ENCODE results near the gene LIMCH1. TPM values are rescaled to one million over a fixed set of nuclear protein-coding genes. Genes with fewer than 3 reads are reported as not detected.

The LIMCH1 gene
- total RNA-seq, 1 donor from 2014 or later = 7.1 TPM

DNA sequence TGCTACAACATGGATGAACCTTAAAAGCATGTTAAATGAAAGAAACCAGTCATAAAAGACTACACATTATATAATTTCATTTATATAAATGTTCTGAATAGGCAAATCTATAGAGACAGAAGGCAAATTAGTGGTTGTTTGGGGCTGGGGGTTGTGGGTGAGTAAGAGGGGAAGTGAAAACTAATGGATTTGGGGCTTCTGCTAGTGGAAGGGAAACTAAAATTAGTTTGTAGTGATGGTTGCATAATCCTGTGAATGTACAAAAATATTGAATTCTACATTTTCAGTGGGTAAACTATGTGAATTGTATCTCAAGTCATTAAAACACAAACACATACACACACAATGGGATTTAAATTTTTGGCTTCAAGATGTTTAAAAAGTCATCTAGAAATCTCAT, 25.4 kb upstream of the LIMCH1 start:
- H3K9me3 Mint-ChIP-seq (ENCODE audit: unreplicated experiment) = peaks cover 5% of the 10 kb centered on the region

GRCh38 chr4:41514169-41514568, 23.8 kb upstream of the LIMCH1 start:
- TF ChIP-seq, protein P1, sequence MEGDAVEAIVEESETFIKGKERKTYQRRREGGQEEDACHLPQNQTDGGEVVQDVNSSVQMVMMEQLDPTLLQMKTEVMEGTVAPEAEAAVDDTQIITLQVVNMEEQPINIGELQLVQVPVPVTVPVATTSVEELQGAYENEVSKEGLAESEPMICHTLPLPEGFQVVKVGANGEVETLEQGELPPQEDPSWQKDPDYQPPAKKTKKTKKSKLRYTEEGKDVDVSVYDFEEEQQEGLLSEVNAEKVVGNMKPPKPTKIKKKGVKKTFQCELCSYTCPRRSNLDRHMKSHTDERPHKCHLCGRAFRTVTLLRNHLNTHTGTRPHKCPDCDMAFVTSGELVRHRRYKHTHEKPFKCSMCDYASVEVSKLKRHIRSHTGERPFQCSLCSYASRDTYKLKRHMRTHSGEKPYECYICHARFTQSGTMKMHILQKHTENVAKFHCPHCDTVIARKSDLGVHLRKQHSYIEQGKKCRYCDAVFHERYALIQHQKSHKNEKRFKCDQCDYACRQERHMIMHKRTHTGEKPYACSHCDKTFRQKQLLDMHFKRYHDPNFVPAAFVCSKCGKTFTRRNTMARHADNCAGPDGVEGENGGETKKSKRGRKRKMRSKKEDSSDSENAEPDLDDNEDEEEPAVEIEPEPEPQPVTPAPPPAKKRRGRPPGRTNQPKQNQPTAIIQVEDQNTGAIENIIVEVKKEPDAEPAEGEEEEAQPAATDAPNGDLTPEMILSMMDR (IDR thresholded peaks at IDR 0.05; ENCODE audit: insufficient read depth, low read depth, low read length) = no peak
- TF ChIP-seq EZH2 (IDR thresholded peaks at IDR 0.05; ENCODE audit: insufficient read depth, low read length) = no peak
- H3K9me3 ChIP-seq (ENCODE audit: insufficient read depth, low read depth, low read length) = no peaks in the 10 kb centered on the region
- H3K27ac Mint-ChIP-seq (ENCODE audit: unreplicated experiment) = no peak overlapping the region
- H3K36me3 Mint-ChIP-seq (ENCODE audit: low read depth, unreplicated experiment) = no peaks in the 10 kb centered on the region
- H3K4me3 Mint-ChIP-seq (ENCODE audit: unreplicated experiment) = no peak overlapping the region
- H3K4me1 Mint-ChIP-seq (ENCODE audit: low read depth, unreplicated experiment) = no peaks in the 10 kb centered on the region
- no peak overlapping the region for H3K9ac ChIP-seq (ENCODE audit: low read length)
- H3K36me3 ChIP-seq (ENCODE audit: insufficient read depth, low read length) = no peaks in the 10 kb centered on the region
- H3K4me2 ChIP-seq (ENCODE audit: low read length) = no peak overlapping the region
- no peaks in the 10 kb centered on the region for H3K79me2 ChIP-seq (ENCODE audit: insufficient read depth, low read length)
- H3K27me3 ChIP-seq (ENCODE audit: insufficient read depth, low read length) = no peaks in the 10 kb centered on the region
- no peaks in the 10 kb centered on the region for H4K20me1 ChIP-seq (ENCODE audit: insufficient read depth, low read length)
- H3K27ac ChIP-seq (ENCODE audit: low read depth, low read length) = no peak overlapping the region
- no peaks in the 10 kb centered on the region for H3K4me1 ChIP-seq (ENCODE audit: insufficient read depth, low read length)
- H3K9me3 Mint-ChIP-seq (ENCODE audit: unreplicated experiment) = no peaks in the 10 kb centered on the region
- no peak for FAIRE-seq
- H3K27me3 Mint-ChIP-seq (ENCODE audit: low read depth, unreplicated experiment) = peaks cover 19% of the 10 kb centered on the region
- H3K4me3 ChIP-seq (ENCODE audit: insufficient read depth, low read depth, low read length) = no peak overlapping the region
- no peak for DNase-seq (ENCODE audit: low read depth)
- no peak overlapping the region for H2AFZ ChIP-seq (ENCODE audit: low read depth, low read length)

More for the DNA sequence above, 25.4 kb upstream of the LIMCH1 start:
- DNase-seq (ENCODE audit: low read depth) = no peak
- Mint-ChIP-seq H3K27me3 (ENCODE audit: low read depth, unreplicated experiment) (peaks cover 18% of the 10 kb centered on the region), H3K4me1 (ENCODE audit: low read depth, unreplicated experiment) (no peaks in the 10 kb centered on the region), H3K27ac (ENCODE audit: unreplicated experiment) (no peak overlapping the region), H3K4me3 (ENCODE audit: unreplicated experiment) (no peak overlapping the region), H3K36me3 (ENCODE audit: low read depth, unreplicated experiment) (no peaks in the 10 kb centered on the region)
- Histone ChIP-seq H3K79me2 (ENCODE audit: insufficient read depth, low read length) (no peaks in the 10 kb centered on the region), H3K4me2 (ENCODE audit: low read length) (no peak overlapping the region), H3K27ac (ENCODE audit: low read depth, low read length) (no peak overlapping the region), H3K4me3 (ENCODE audit: insufficient read depth, low read depth, low read length) (no peak overlapping the region), H3K9me3 (ENCODE audit: insufficient read depth, low read depth, low read length) (no peaks in the 10 kb centered on the region), H3K27me3 (ENCODE audit: insufficient read depth, low read length) (no peaks in the 10 kb centered on the region), H2AFZ (ENCODE audit: low read depth, low read length) (no peak overlapping the region), H3K4me1 (ENCODE audit: insufficient read depth, low read length) (no peaks in the 10 kb centered on the region), H3K36me3 (ENCODE audit: insufficient read depth, low read length) (no peaks in the 10 kb centered on the region), H4K20me1 (ENCODE audit: insufficient read depth, low read length) (no peaks in the 10 kb centered on the region), H3K9ac (ENCODE audit: low read length) (no peak overlapping the region)
- TF ChIP-seq, protein P1 (IDR thresholded peaks at IDR 0.05; ENCODE audit: insufficient read depth, low read depth, low read length) = no peak
- TF ChIP-seq EZH2 (IDR thresholded peaks at IDR 0.05; ENCODE audit: insufficient read depth, low read length) = no peak
- FAIRE-seq = no peak

DNA sequence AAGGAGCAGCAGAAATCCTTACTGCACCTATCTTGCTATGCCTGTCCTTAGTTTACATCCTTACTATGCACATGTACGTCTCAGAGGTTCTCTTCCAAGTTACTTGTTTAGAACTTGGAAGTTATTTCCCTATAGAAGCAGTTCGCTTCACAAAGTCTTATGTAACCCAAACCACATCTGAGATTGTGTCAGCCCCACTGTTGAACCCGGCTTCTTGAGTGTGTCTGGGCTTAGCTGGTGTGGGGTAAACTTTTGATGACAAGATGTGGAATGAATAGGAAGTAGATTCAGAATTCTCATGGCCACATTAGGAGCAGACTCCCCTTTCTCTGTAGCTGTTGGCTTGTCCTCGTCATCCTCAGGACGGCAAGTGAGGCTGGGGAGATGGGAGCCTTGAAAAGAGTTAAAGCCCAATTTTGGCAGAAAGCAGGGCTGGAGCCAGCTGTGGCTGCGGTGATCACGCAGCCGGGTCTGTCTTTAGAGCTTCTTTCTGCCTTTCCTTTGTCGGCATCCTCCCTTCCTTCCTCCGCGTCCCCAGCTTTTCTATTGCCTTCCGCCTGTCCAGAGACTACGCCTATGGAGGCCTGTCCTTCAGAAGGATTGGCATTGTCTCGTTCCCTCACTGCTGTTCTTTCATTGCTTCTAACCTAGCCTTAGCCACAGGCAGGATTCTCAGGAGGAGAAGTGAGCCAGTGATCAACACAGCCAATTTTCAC, 23.0 kb upstream of the LIMCH1 start:
- DNase-seq (ENCODE audit: low read depth) = no peak
- Histone ChIP-seq H3K27me3 (ENCODE audit: insufficient read depth, low read length) (no peaks in the 10 kb centered on the region), H3K4me2 (ENCODE audit: low read length) (no peak overlapping the region), H3K4me3 (ENCODE audit: insufficient read depth, low read depth, low read length) (no peak overlapping the region), H3K9me3 (ENCODE audit: insufficient read depth, low read depth, low read length) (no peaks in the 10 kb centered on the region), H3K79me2 (ENCODE audit: insufficient read depth, low read length) (no peaks in the 10 kb centered on the region), H2AFZ (ENCODE audit: low read depth, low read length) (no peak overlapping the region), H3K36me3 (ENCODE audit: insufficient read depth, low read length) (no peaks in the 10 kb centered on the region), H3K9ac (ENCODE audit: low read length) (no peak overlapping the region), H3K4me1 (ENCODE audit: insufficient read depth, low read length) (no peaks in the 10 kb centered on the region), H4K20me1 (ENCODE audit: insufficient read depth, low read length) (no peaks in the 10 kb centered on the region), H3K27ac (ENCODE audit: low read depth, low read length) (no peak overlapping the region)
- H3K4me3 Mint-ChIP-seq (ENCODE audit: unreplicated experiment) = no peak overlapping the region
- H3K4me1 Mint-ChIP-seq (ENCODE audit: low read depth, unreplicated experiment) = no peaks in the 10 kb centered on the region
- H3K27ac Mint-ChIP-seq (ENCODE audit: unreplicated experiment) = no peak overlapping the region
- peaks cover 19% of the 10 kb centered on the region for H3K27me3 Mint-ChIP-seq (ENCODE audit: low read depth, unreplicated experiment)
- TF ChIP-seq, protein P1 (IDR thresholded peaks at IDR 0.05; ENCODE audit: insufficient read depth, low read depth, low read length) = no peak
- no peak for TF ChIP-seq EZH2 (IDR thresholded peaks at IDR 0.05; ENCODE audit: insufficient read depth, low read length)
- H3K9me3 Mint-ChIP-seq (ENCODE audit: unreplicated experiment) = no peaks in the 10 kb centered on the region
- H3K36me3 Mint-ChIP-seq (ENCODE audit: low read depth, unreplicated experiment) = no peaks in the 10 kb centered on the region
- no peak for FAIRE-seq
